Adrenal gland (tissue), 19 donors: Measurements from ENCODE around the gene KLHL22. TPM values are rescaled to one million over a fixed set of nuclear protein-coding genes. Genes with fewer than 3 reads are reported as not detected.
"Not testable (repeated sequence)": the region's sequence is repeated elsewhere in the genome, so short reads cannot be mapped to it uniquely, and the experiment has no call there.

Experiments
- DNase-seq, 7 donors: peaks; one replicate each; pipeline ENCODE4 v3.0.0-alpha.2; 2019 to 2020
- H3K27ac ChIP-seq, 5 donors: fragments of 200-600 bp; sonication (generic) in 4 of 5; 1 replicate in 3 of 5; 2 replicates in 2 of 5; pipeline versions ENCODE4 v1.5.1 to v1.8.0; 2016 to 2020; ENCODE audit warnings: mild to moderate bottlenecking in 1 of 5
- H3K27me3 ChIP-seq: fragments of 200-600 bp; 2 replicates; pipeline ENCODE4 v1.8.0; 2021
- H3K36me3 ChIP-seq, 2 donors: fragments of 200-600 bp; replicated peaks in 1 of 2; 1 replicate in 1 of 2; 2 replicates in 1 of 2; pipeline versions ENCODE4 v1.5.1 to v1.8.0; 2018 to 2022
- H3K4me1 ChIP-seq, 2 donors: fragments of 200-600 bp; replicated peaks in 1 of 2; 1 replicate in 1 of 2; 2 replicates in 1 of 2; pipeline versions ENCODE4 v1.5.1 to v1.8.0; 2018 to 2021
- H3K4me3 ChIP-seq, 4 donors: fragments of 200-600 bp; sonication (generic) in 3 of 4; one replicate each; pipeline ENCODE4 v1.5.1; 2016 to 2018
- H3K9me3 ChIP-seq, 3 donors: fragments of 200-600 bp; sonication (generic) in 1 of 3; replicated peaks in 1 of 3; 1 replicate in 2 of 3; 2 replicates in 1 of 3; pipeline versions ENCODE4 v1.5.1 to v1.8.0; 2016 to 2021
- CTCF ChIP-seq, 6 experiments: fragments of 450-650 bp in 4 of 6; fragments of 200-600 bp in 2 of 6; sonication (generic) in 1 of 6; IDR thresholded peaks; 1 replicate in 5 of 6; 2 replicates in 1 of 6; pipeline versions ENCODE4 v1.5.1 to v1.8.0; 2016 to 2021; ENCODE audit warnings: antibody characterized with exemption in 6 of 6, mild to moderate bottlenecking in 2 of 6, moderate library complexity in 1 of 6
- POLR2A ChIP-seq, 2 donors: fragments of 450-650 bp; IDR thresholded peaks; one replicate each; pipeline ENCODE4 v1.6.1; 2017; ENCODE audit warnings: antibody characterized with exemption in 2 of 2, mild to moderate bottlenecking in 2 of 2, moderate library complexity in 1 of 2
- WGBS, 4 donors: extraction: QIAGEN DNeasy Blood & Tissue Kit in 2 of 4; methylation state at CpG; one replicate each; pipeline versions ENCODE4 v1.1.5 to v1.1.7; 2013 to 2017; 5-methylcytosine and 5-hydroxymethylcytosine counted together
- intact Hi-C, 2 donors: fragments of 100-400 bp; cut with DNase I; formaldehyde crosslinking; loops; one replicate each; pipeline versions ENCODE4 v1.14.1 to v1.15.0; 2022 to 2023
- long read RNA-seq, 10 donors: library from polyadenylated mRNA in 3 of 10; unstranded in 2 of 10; stranded (forward) in 1 of 10; transcript quantifications; one replicate each; pipeline ENCODE4 v2.0.0 and lab custom pipeline, GENCODE V29; 2021 to 2026
- polyA plus RNA-seq, 3 donors: library from polyadenylated mRNA; stranded (reverse); fragments of 200-250 nt in 2 of 3; fragments of 350-450 nt in 1 of 3; fragmentation: Illumina TruSeq in 1 of 3; extraction: RNeasy Lipid Tissue Mini Kit (QIAGEN cat#74804) in 1 of 3; gene quantifications; one replicate each; pipeline ENCODE4 v1.2.3, GENCODE V29; 2013 to 2014
- total RNA-seq, 9 donors: library from RNA; depleted of rRNA in 4 of 9; stranded (reverse); fragments of >200 nt in 4 of 9; fragments of 120-200 nt in 1 of 9; fragmentation: NEBNext Ultra II Directional in 1 of 9; extraction: Animal tissue kit (Norgen Biotek cat#: 25700) in 1 of 9; gene quantifications; one replicate each; pipeline versions ENCODE4 v1.1.0 to v1.2.4, GENCODE V29; 2013 to 2023
- donor health status: healthy with polysubstance abuse.
- donor health status: Bipolar disorder and iron deficiency.
- donor health status: DM: yes; HTN: yes; CAD: no.
- donor health status: DM: no; HTN: no; CAD: no.
- donor health status: DM: no; HTN: no; CAD: no.
- donor health status: DM: yes; HTN: yes; CAD: no.

The KLHL22 gene
- 10 to 100 TPM; 15.3 to 38.8 (median 27.9) TPM for total RNA-seq
- 10 to 100 TPM; 18.9 to 35.2 (median 21.9) TPM for polyA plus RNA-seq
- long read RNA-seq, donor 1, partial matches to known transcripts = 0 of 1 reads
- long read RNA-seq, donor 1, other reads (novel, unspliced or antisense) = 0 of 1 reads
- long read RNA-seq, donor 2, partial matches to known transcripts = 0 of 2 reads
- long read RNA-seq, donor 2, other reads (novel, unspliced or antisense) = 0 of 2 reads
- long read RNA-seq, donor 3, partial matches to known transcripts = 0 of 2 reads
- long read RNA-seq, donor 3, other reads (novel, unspliced or antisense) = 0 of 2 reads
- long read RNA-seq, donor 4, partial matches to known transcripts = 0 of 5 reads
- long read RNA-seq, donor 4, other reads (novel, unspliced or antisense) = 2 of 5 reads
- long read RNA-seq, donor 5, transcript KLHL22-201 (7 exons, 2,616 nt) = major isoform, 32 of 45 reads
- long read RNA-seq, donor 5, partial matches to known transcripts = 3 of 45 reads
- long read RNA-seq, donor 5, other reads (novel, unspliced or antisense) = 10 of 45 reads
- long read RNA-seq, donor 6, transcript KLHL22-201 (7 exons, 2,616 nt) = major isoform, 5 of 10 reads
- long read RNA-seq, donor 6, partial matches to known transcripts = 5 of 10 reads
- long read RNA-seq, donor 6, other reads (novel, unspliced or antisense) = 0 of 10 reads
- long read RNA-seq, donor 7 = 0 reads
- long read RNA-seq, donor 8, partial matches to known transcripts = 0 of 1 reads
- long read RNA-seq, donor 8, other reads (novel, unspliced or antisense) = 0 of 1 reads
- long read RNA-seq, donor 9, partial matches to known transcripts = 0 of 3 reads
- long read RNA-seq, donor 9, other reads (novel, unspliced or antisense) = 0 of 3 reads
- long read RNA-seq, donor 10, partial matches to known transcripts = 0 of 2 reads
- long read RNA-seq, donor 10, other reads (novel, unspliced or antisense) = 0 of 2 reads

- H3K9me3 ChIP-seq = no peaks in the 10 kb centered on the region
- peak; percentile 32 to 68 (median 50) for DNase-seq
- no peak for TF ChIP-seq POLR2A (IDR thresholded peaks at IDR 0.05)
- peak in 1 of 6 experiments; percentile 8 for TF ChIP-seq CTCF (IDR thresholded peaks at IDR 0.05)
- no peaks in the 10 kb centered on the region for H3K36me3 ChIP-seq
- peaks cover 4 to 17% of the 10 kb centered on the region in 2 donors for H3K4me1 ChIP-seq
- peak within 1 kb of the TSS; percentile 3 to 94 (median 37) for H3K4me3 ChIP-seq
- 0 to 10% (median 1%) methylated on average over 2 to 108 of the region's 108 CpGs for WGBS, 4 donors
- H3K27me3 ChIP-seq = no peaks in the 10 kb centered on the region
- peak within 1 kb of the TSS; percentile 19 to 97 (median 90) for H3K27ac ChIP-seq
- intact Hi-C loops = loop anchor here in 1 of 2 donors (2.0 kb wide), 1 partner anchor 74 kb away; no protein-coding TSS in a partner anchor
Measured at GRCh38 chr22:20494978-20495860, at the start of gene KLHL22. Gene KLHL22 (minus strand): TSS chr22:20495795. CDS start chr22:20489211, 6,584 bp downstream.

- WGBS, 4 donors = 74 to 83% (median 78%) methylated on average over 3 of the region's 3 CpGs
- H3K27ac ChIP-seq = peak overlapping the region in 1 of 5 donors; percentile 70
- peaks cover 32 to 37% of the 10 kb centered on the region in 2 donors for H3K4me1 ChIP-seq
- H3K9me3 ChIP-seq, H3K4me3 ChIP-seq, H3K36me3 ChIP-seq, intact Hi-C loops, H3K27me3 ChIP-seq: not testable (repeated sequence)
- DNase-seq = peak in 1 of 7 donors; percentile 3
Measured at GRCh38 chr22:20545318-20545634, 49.7 kb upstream of the KLHL22 start.

- H3K27me3 ChIP-seq = no peaks in the 10 kb centered on the region
- TF ChIP-seq POLR2A (IDR thresholded peaks at IDR 0.05) (no peak), CTCF (IDR thresholded peaks at IDR 0.05) (no peak)
- no peak overlapping the region for H3K27ac ChIP-seq
- peaks cover 26 to 32% of the 10 kb centered on the region in 2 donors for H3K4me1 ChIP-seq
- intact Hi-C loops = no loop called here
- peaks cover 0 to 16% of the 10 kb centered on the region in 2 donors for H3K36me3 ChIP-seq
- no peak overlapping the region for H3K4me3 ChIP-seq
- H3K9me3 ChIP-seq = no peaks in the 10 kb centered on the region
- DNase-seq = no peak
Measured at GRCh38 chr22:20542736-20543135, 47.1 kb upstream of the KLHL22 start.

GRCh38 chr22:20542055-20542454 lies 46.5 kb upstream of the KLHL22 start:
- no peak overlapping the region for H3K4me3 ChIP-seq
- intact Hi-C loops = no loop called here
- no peak for DNase-seq
- peaks cover 0 to 23% of the 10 kb centered on the region in 2 donors for H3K36me3 ChIP-seq
- peaks cover 22 to 32% of the 10 kb centered on the region in 2 donors for H3K4me1 ChIP-seq
- TF ChIP-seq POLR2A (IDR thresholded peaks at IDR 0.05) (no peak), CTCF (IDR thresholded peaks at IDR 0.05) (no peak)
- WGBS, 4 donors = 91 to 98% (median 97%) methylated on average over 3 of the region's 3 CpGs
- H3K9me3 ChIP-seq = no peaks in the 10 kb centered on the region
- H3K27me3 ChIP-seq = no peaks in the 10 kb centered on the region
- H3K27ac ChIP-seq = no peak overlapping the region

GRCh38 chr22:20538875-20539274 lies 43.3 kb upstream of the KLHL22 start:
- 95 to 99% (median 97%) methylated on average over 8 of the region's 8 CpGs for WGBS, 4 donors
- intact Hi-C loops, H3K9me3 ChIP-seq, DNase-seq, H3K27ac ChIP-seq, H3K4me3 ChIP-seq, H3K27me3 ChIP-seq: not testable (repeated sequence)
- H3K4me1 ChIP-seq = peaks cover 9 to 22% of the 10 kb centered on the region in 2 donors
- peaks cover 0 to 25% of the 10 kb centered on the region in 2 donors for H3K36me3 ChIP-seq
